ENCODE results near the gene MED20.

GRCh38 chr6:41892921-41893564 is 27.9 kb downstream of the MED20 start:
- TF ChIP-seq CTCF (IDR thresholded peaks at IDR 0.05) (no peak), POLR2A (IDR thresholded peaks at IDR 0.05) (no peak)

All from testis (tissue), 2 donors.